ENCODE results near the gene URB1. TPM values are rescaled to one million over a fixed set of nuclear protein-coding genes. Genes with fewer than 3 reads are reported as not detected.
A peak's percentile ranks its signal among the peaks of the same experiment; 100 is the strongest.

URB1 gene
- total RNA-seq, 2 donors from 2014 or later = 17.6 to 37.2 TPM

DNA sequence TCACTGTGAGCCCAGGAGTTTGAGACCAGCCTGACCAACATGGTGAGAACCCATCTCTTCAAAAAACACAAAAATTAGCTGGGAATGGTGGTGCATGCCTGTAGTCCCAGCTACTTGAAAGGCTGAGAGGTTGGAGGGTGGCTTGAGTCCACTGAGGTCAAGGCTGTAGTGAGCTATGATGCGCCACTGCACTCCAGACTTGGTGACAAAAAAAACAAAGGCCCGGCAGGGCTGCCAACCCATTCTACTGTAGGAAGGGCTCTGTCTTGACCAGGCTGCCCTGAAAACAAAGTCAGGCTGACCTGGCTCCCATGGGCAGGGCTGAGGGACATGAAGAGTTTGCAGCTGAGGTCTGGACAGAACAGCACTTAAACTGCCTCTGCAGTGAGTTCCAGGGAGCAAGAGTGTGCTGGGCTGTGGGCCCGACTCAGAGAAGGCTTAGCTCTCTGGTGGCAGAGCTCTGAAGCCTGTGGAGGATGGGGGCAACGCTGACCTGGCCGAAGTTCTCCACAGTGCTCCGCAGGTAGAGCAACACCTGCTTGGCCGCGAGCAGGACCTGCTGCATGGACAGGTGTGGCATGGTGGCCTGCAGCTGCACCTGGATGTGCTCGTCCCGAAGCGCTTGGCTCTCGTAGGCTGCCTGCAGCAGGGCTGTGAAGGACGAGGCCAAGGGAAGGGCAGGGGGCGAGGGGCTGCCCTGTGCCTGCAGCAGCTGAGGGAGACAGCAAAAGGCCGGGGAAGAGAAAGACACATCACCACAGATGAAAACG lies 42.4 kb downstream of the URB1 start:
- no peak for ATAC-seq (replicated peaks)
- peaks cover 100% of the 10 kb centered on the region for H3K36me3 Mint-ChIP-seq (ENCODE audit: low read depth)
- H3K4me1 Mint-ChIP-seq = no peaks in the 10 kb centered on the region
- H3K27ac Mint-ChIP-seq = no peak overlapping the region
- H3K27me3 Mint-ChIP-seq = no peaks in the 10 kb centered on the region
- no peaks in the 10 kb centered on the region for H3K9me3 Mint-ChIP-seq
- no peak overlapping the region for H3K4me3 Mint-ChIP-seq

GRCh38 chr21:32349333-32349944 lies 43.4 kb downstream of the URB1 start:
- H3K4me3 Mint-ChIP-seq = no peak overlapping the region
- peaks cover 100% of the 10 kb centered on the region for H3K36me3 Mint-ChIP-seq (ENCODE audit: low read depth)
- H3K9me3 Mint-ChIP-seq = no peaks in the 10 kb centered on the region
- peak; percentile 21 for ATAC-seq (replicated peaks)
- no peak overlapping the region for H3K27ac Mint-ChIP-seq
- no peaks in the 10 kb centered on the region for H3K27me3 Mint-ChIP-seq
- no peaks in the 10 kb centered on the region for H3K4me1 Mint-ChIP-seq

- H3K4me3 Mint-ChIP-seq = no peak overlapping the region
- no peaks in the 10 kb centered on the region for H3K27me3 Mint-ChIP-seq
- ATAC-seq (replicated peaks) = no peak
- H3K4me1 Mint-ChIP-seq = no peaks in the 10 kb centered on the region
- peaks cover 100% of the 10 kb centered on the region for H3K36me3 Mint-ChIP-seq (ENCODE audit: low read depth)
- no peak overlapping the region for H3K27ac Mint-ChIP-seq
- H3K9me3 Mint-ChIP-seq = no peaks in the 10 kb centered on the region
Observed at GRCh38 chr21:32348604-32349332, 44.0 kb downstream of the URB1 start.

DNA sequence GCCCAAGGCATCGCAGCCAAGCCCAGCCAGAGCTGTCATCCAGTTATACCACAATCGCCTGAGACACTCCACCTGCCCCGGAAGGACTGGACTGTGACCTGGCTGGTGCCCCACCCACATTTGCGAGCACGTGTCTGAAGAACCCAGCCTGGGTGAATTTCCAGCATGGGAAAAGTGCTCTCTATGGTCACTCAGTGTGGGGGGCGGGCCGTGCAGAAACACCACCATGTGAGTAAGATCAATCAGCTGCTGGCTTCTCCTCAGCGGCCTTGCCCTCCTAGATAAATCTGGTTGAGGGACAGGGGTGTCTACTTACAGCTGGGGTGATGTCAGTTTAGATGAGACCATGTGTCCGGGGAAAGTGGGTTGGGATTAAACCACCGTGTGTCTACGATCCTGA lies 44.8 kb downstream of the URB1 start:
- ATAC-seq (replicated peaks) = no peak
- Mint-ChIP-seq H3K27me3 (no peaks in the 10 kb centered on the region), H3K27ac (no peak overlapping the region), H3K9me3 (no peaks in the 10 kb centered on the region), H3K4me3 (no peak overlapping the region), H3K36me3 (ENCODE audit: low read depth) (peaks cover 100% of the 10 kb centered on the region), H3K4me1 (no peaks in the 10 kb centered on the region)

- H3K27me3 Mint-ChIP-seq = no peaks in the 10 kb centered on the region
- peaks cover 100% of the 10 kb centered on the region for H3K36me3 Mint-ChIP-seq (ENCODE audit: low read depth)
- no peak for ATAC-seq (replicated peaks)
- no peak overlapping the region for H3K4me3 Mint-ChIP-seq
- no peak overlapping the region for H3K27ac Mint-ChIP-seq
- H3K9me3 Mint-ChIP-seq = no peaks in the 10 kb centered on the region
- no peaks in the 10 kb centered on the region for H3K4me1 Mint-ChIP-seq
Observed at GRCh38 chr21:32347351-32347750, 45.5 kb downstream of the URB1 start.

DNA sequence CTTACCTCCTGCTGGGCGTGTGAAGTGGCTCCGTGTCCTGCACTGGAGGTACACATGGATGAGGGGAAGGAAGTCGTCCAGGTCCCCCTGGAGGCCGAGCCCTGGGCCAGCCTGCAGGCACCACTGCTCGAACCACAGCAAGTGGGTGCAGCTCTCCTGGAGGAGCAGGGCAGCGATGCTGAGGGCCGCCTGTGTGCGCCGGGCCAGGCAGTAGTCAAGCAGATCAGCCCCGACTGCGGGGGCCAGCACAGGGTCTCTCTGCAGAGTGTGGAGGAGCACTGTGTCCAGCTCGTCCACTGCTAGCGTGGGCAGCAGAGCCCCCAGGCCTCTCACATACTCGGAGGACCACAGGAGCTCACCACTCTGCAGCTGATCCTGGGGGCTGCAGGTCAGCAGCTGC lies 45.9 kb downstream of the URB1 start:
- no peaks in the 10 kb centered on the region for H3K4me1 Mint-ChIP-seq
- H3K27ac Mint-ChIP-seq = no peak overlapping the region
- no peaks in the 10 kb centered on the region for H3K27me3 Mint-ChIP-seq
- peaks cover 100% of the 10 kb centered on the region for H3K36me3 Mint-ChIP-seq (ENCODE audit: low read depth)
- H3K9me3 Mint-ChIP-seq = no peaks in the 10 kb centered on the region
- H3K4me3 Mint-ChIP-seq = no peak overlapping the region
- no peak for ATAC-seq (replicated peaks)

GRCh38 chr21:32340863-32341848 lies 51.7 kb downstream of the URB1 start:
- Mint-ChIP-seq H3K27me3 (no peaks in the 10 kb centered on the region), H3K4me3 (no peak overlapping the region), H3K27ac (no peak overlapping the region), H3K9me3 (no peaks in the 10 kb centered on the region), H3K4me1 (no peaks in the 10 kb centered on the region), H3K36me3 (ENCODE audit: low read depth) (peaks cover 100% of the 10 kb centered on the region)
- no peak for ATAC-seq (replicated peaks)

DNA sequence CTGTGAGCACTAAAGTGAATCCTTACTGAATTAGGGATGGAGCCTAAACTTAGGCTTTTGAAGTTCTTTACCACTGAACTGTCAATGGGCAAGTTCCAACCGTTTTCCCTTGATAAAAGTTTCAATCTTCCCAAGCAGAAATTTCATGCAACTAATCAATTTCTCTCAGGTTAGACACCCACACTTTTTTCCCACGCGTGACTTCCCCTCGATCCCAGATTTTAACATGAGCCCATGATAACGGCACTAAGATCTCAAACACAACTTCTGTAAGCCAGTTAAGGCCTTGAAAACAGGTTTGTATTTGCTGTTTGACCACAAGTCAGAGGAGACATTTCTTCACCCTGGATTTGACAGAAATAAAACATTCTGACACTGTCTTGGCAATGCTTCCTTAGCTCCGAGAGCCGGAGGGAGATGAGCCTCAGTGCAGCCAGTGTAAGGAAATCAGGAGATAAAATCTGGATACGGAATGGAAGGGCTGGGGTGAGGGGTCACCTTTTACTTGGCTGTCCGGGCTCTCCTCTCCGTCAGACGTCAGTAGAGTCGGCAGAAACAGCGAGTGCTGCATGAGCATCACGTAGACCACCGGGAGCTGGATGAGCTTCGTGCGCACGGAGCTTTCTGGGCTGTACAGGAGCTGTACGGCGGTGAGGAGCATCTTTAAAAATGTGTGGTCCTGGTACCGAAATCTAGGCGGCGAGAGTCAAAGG lies 54.4 kb downstream of the URB1 start:
- ATAC-seq (replicated peaks) = no peak
- no peak overlapping the region for H3K27ac Mint-ChIP-seq

DNA sequence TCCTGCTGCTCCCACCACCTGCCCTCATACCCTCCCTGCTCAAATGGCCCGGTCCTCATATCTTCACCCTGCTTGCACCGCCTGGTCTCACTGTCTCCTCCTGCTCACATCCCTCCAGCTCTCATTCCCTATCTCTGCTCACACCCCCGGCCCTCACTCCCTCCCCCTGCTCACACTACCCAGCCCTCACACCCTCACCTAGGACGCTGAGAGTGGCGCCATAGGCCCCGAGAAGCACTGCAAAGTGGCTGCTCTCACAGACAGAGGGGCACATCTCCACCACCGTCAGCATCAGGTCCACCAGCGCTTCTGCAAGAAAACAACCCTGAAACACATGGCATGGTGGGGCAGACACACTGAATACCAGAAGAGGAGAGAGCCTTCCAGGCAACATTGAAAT lies 55.6 kb downstream of the URB1 start:
- H3K4me1 Mint-ChIP-seq = no peaks in the 10 kb centered on the region
- H3K4me3 Mint-ChIP-seq = no peak overlapping the region
- H3K27ac Mint-ChIP-seq = no peak overlapping the region
- H3K27me3 Mint-ChIP-seq = no peaks in the 10 kb centered on the region
- no peaks in the 10 kb centered on the region for H3K9me3 Mint-ChIP-seq
- ATAC-seq (replicated peaks) = no peak
- peaks cover 100% of the 10 kb centered on the region for H3K36me3 Mint-ChIP-seq (ENCODE audit: low read depth)

More for the DNA sequence above, 54.4 kb downstream of the URB1 start:
- Mint-ChIP-seq H3K9me3 (no peaks in the 10 kb centered on the region), H3K36me3 (ENCODE audit: low read depth) (peaks cover 100% of the 10 kb centered on the region), H3K4me1 (no peaks in the 10 kb centered on the region), H3K4me3 (no peak overlapping the region), H3K27me3 (no peaks in the 10 kb centered on the region)

DNA sequence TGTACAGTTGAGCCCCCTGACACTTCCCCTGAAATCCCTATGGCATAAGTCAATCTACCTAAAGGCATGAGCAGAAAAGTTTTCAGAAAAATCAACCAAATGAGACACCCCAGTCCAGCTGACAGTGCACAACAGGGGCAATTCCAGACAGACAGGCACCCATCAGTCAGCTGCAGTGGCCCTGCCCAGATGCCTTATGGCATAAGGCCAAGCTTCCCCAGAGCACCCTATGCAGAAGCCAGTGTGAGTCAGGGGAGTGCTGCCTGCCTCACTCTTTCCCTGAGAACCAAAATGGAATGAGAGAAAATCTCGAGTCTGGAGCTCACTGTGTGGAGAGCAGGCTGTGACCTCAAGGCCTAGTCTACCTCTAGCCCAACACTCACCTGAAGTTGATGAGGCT lies 56.1 kb downstream of the URB1 start:
- no peak overlapping the region for H3K4me3 Mint-ChIP-seq
- no peak for ATAC-seq (replicated peaks)
- H3K4me1 Mint-ChIP-seq = no peaks in the 10 kb centered on the region
- no peak overlapping the region for H3K27ac Mint-ChIP-seq
- H3K36me3 Mint-ChIP-seq (ENCODE audit: low read depth) = peaks cover 100% of the 10 kb centered on the region
- H3K27me3 Mint-ChIP-seq = no peaks in the 10 kb centered on the region
- H3K9me3 Mint-ChIP-seq = no peaks in the 10 kb centered on the region

DNA sequence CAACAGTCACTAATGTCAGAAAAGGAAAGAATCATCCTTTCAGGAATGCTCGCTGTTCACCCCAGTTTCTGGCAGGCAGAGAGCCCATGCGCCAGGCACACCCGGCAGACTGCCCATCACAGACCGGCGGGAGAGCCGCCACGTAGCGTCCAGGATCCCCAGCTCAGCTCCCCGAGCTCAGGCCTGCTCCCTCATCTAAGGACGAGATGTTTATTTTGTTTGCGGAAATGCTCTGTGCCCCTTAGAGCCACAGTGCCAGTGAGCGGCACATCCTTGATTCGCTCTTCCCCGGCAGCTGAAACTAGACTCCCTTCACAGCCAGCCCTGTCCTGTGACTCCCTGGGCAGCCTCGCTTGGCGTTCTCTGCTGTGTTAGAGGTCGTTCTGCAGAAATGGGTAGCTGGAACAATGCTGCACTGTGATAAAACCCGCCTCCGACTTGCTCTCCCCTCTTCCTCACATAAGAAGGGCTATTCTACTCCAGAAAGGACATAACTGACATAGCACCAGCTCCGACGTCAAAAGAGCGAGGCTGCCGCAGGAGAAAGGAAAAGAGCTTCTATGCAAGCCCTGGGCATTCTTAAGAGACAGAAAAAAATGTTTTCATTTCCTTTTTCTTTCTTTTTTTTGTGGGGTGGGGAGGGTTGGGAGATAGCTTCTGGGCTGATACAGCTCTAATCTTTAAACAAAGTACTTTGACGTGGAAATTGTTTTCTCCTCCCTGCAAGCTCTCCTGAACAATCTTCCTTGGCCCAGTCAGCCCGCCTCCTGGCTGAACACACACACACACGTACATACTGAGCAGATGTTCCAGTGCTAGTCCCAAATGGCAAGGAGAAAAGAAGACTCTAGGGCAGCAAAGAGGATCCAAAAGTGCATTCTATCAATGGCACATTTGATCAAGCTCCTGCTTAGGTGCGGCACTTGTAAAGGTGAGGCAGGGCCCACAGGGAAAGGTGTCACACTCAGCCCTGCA lies 56.9 kb downstream of the URB1 start:
- H3K27me3 Mint-ChIP-seq = no peaks in the 10 kb centered on the region
- H3K36me3 Mint-ChIP-seq (ENCODE audit: low read depth) = peaks cover 100% of the 10 kb centered on the region
- no peak for ATAC-seq (replicated peaks)
- no peaks in the 10 kb centered on the region for H3K4me1 Mint-ChIP-seq
- H3K27ac Mint-ChIP-seq = no peak overlapping the region
- no peaks in the 10 kb centered on the region for H3K9me3 Mint-ChIP-seq
- no peak overlapping the region for H3K4me3 Mint-ChIP-seq

DNA sequence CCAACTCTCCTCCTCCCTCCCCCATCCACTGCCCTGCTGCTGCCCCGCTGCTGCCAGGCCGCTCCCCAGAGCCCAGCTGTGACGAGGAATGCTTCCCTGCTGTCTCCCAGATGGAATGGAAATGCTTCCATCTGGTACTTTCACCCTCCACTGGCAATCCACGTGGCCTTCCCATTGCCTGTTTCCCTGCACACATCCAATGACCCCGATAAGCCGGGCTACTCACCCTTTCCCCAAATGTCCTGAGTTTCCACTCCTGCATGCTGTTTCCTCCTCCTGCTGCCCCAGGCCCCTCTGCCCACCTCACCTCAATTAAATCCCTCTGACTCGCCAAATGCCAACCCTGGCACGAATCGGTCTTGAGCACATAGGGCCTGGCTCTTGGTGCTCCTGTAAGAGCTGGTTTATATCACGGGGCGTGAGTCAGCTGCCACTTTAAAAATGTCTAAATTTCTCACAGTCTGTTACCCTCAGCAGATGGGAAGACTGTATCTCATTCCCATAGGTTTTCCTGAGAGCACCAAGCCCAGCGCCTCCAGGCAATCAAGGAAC lies 57.8 kb downstream of the URB1 start:
- no peak overlapping the region for H3K27ac Mint-ChIP-seq
- H3K4me1 Mint-ChIP-seq = no peaks in the 10 kb centered on the region
- ATAC-seq (replicated peaks) = no peak
- no peaks in the 10 kb centered on the region for H3K27me3 Mint-ChIP-seq
- peaks cover 100% of the 10 kb centered on the region for H3K36me3 Mint-ChIP-seq (ENCODE audit: low read depth)
- H3K9me3 Mint-ChIP-seq = no peaks in the 10 kb centered on the region
- no peak overlapping the region for H3K4me3 Mint-ChIP-seq
